ENCODE measurements around the gene MEMO1.
"Not testable (repeated sequence)": the region's sequence is repeated elsewhere in the genome, so short reads cannot be mapped to it uniquely, and the experiment has no call there.

The MEMO1 gene

GRCh38 chr2:31965094-31965493, 45.7 kb downstream of the MEMO1 start:
- TF ChIP-seq CTCF (IDR thresholded peaks at IDR 0.05; ENCODE audit: borderline replicate concordance, insufficient read depth, low read depth, low read length) = no peak
- H3K4me3 ChIP-seq (ENCODE audit: low read depth, low read length) = no peak overlapping the region

GRCh38 chr2:31962757-31963361, 47.9 kb downstream of the MEMO1 start:
- no peak overlapping the region for H3K4me3 ChIP-seq (ENCODE audit: low read depth, low read length)
- TF ChIP-seq CTCF (IDR thresholded peaks at IDR 0.05; ENCODE audit: borderline replicate concordance, insufficient read depth, low read depth, low read length) = no peak

- no peak overlapping the region for H3K4me3 ChIP-seq (ENCODE audit: low read depth, low read length)
- TF ChIP-seq CTCF (IDR thresholded peaks at IDR 0.05; ENCODE audit: borderline replicate concordance, insufficient read depth, low read depth, low read length) = no peak
Observed at GRCh38 chr2:31958140-31958717, 52.6 kb downstream of the MEMO1 start.

GRCh38 chr2:31957354-31958139, 53.3 kb downstream of the MEMO1 start:
- no peak overlapping the region for H3K4me3 ChIP-seq (ENCODE audit: low read depth, low read length)
- TF ChIP-seq CTCF (IDR thresholded peaks at IDR 0.05; ENCODE audit: borderline replicate concordance, insufficient read depth, low read depth, low read length) = no peak

- not testable (repeated sequence) for H3K4me3 ChIP-seq (ENCODE audit: low read depth, low read length)
Observed at GRCh38 chr2:31956934-31957333, 53.9 kb downstream of the MEMO1 start.

- TF ChIP-seq CTCF (IDR thresholded peaks at IDR 0.05; ENCODE audit: borderline replicate concordance, insufficient read depth, low read depth, low read length) = no peak
Observed at GRCh38 chr2:31956312-31956711, 54.5 kb downstream of the MEMO1 start.

GRCh38 chr2:31953095-31953494, 57.7 kb downstream of the MEMO1 start:
- not testable (repeated sequence) for H3K4me3 ChIP-seq (ENCODE audit: low read depth, low read length)

More at GRCh38 chr2:31956312-31956711, 54.5 kb downstream of the MEMO1 start:
- H3K4me3 ChIP-seq (ENCODE audit: low read depth, low read length) = no peak overlapping the region

- H3K4me3 ChIP-seq (ENCODE audit: low read depth, low read length) = no peak overlapping the region
- no peak for TF ChIP-seq CTCF (IDR thresholded peaks at IDR 0.05; ENCODE audit: borderline replicate concordance, insufficient read depth, low read depth, low read length)
Observed at GRCh38 chr2:31950946-31951562, 59.8 kb downstream of the MEMO1 start.
